BLaER1 (cell line): ENCODE data around the gene TH.

Source experiments
- H3K27ac ChIP-seq: shearing (Covaris generic); formaldehyde crosslinking; 2 replicates; pipeline ENCODE4 v1.8.1; 2022
- H3K27me3 ChIP-seq: shearing (Covaris generic); formaldehyde crosslinking; 2 replicates; pipeline ENCODE4 v1.8.1; 2022
- H3K36me3 ChIP-seq: shearing (Covaris generic); formaldehyde crosslinking; 2 replicates; pipeline ENCODE4 v1.8.1; 2022
- H3K4me1 ChIP-seq: shearing (Covaris generic); formaldehyde crosslinking; 2 replicates; pipeline ENCODE4 v1.8.1; 2022
- H3K4me2 ChIP-seq: shearing (Covaris generic); formaldehyde crosslinking; 2 replicates; pipeline ENCODE4 v1.8.1; 2022
- H3K4me3 ChIP-seq: shearing (Covaris generic); formaldehyde crosslinking; 2 replicates; pipeline ENCODE4 v1.8.1; 2022
- H3K9ac ChIP-seq: shearing (Covaris generic); formaldehyde crosslinking; 2 replicates; pipeline ENCODE4 v1.8.1; 2022
- H3K9me3 ChIP-seq: shearing (Covaris generic); formaldehyde crosslinking; 2 replicates; pipeline ENCODE4 v1.8.1; 2022
- H4K20me1 ChIP-seq: shearing (Covaris generic); formaldehyde crosslinking; 2 replicates; pipeline ENCODE4 v1.8.1; 2022
- Cebpa-rat ChIP-seq: shearing (Covaris generic); IDR thresholded peaks from 2 replicates; pipeline ENCODE4 v1.8.1; 2022

TH gene

GRCh38 chr11:2169626-2170570 lies 1.7 kb downstream of the TH start:
- H3K36me3 ChIP-seq: no peaks in the 10 kb centered on the region
- peak overlapping the region; percentile 37 for H3K4me2 ChIP-seq
- peaks cover 42% of the 10 kb centered on the region; the same call in 1 of the 2 replicates for H4K20me1 ChIP-seq
- H3K9ac ChIP-seq: no peak overlapping the region
- no peak overlapping the region for H3K4me3 ChIP-seq
- peaks cover 18% of the 10 kb centered on the region; the same call in 1 of the 2 replicates for H3K4me1 ChIP-seq
- no peaks in the 10 kb centered on the region for H3K9me3 ChIP-seq
- peaks cover 64% of the 10 kb centered on the region for H3K27me3 ChIP-seq
- no peak for TF ChIP-seq Cebpa-rat
- no peak overlapping the region for H3K27ac ChIP-seq

- Histone ChIP-seq H3K4me1 (peaks cover 21% of the 10 kb centered on the region; the same call in 1 of the 2 replicates), H4K20me1 (peaks cover 46% of the 10 kb centered on the region; the same call in 1 of the 2 replicates), H3K36me3 (no peaks in the 10 kb centered on the region), H3K9me3 (no peaks in the 10 kb centered on the region), H3K27me3 (peaks cover 69% of the 10 kb centered on the region), H3K4me2 (peak overlapping the region; percentile 37; the same call in 1 of the 2 replicates), H3K27ac (no peak overlapping the region), H3K9ac (no peak overlapping the region), H3K4me3 (no peak overlapping the region)
- TF ChIP-seq Cebpa-rat: no peak
These were observed 2.6 kb downstream of the TH start for GRCh38 chr11:2169005-2169378.

- Histone ChIP-seq H3K9ac (no peak overlapping the region), H3K27ac (no peak overlapping the region), H3K9me3 (no peaks in the 10 kb centered on the region), H3K4me3 (no peak overlapping the region), H3K4me1 (peaks cover 27% of the 10 kb centered on the region; the same call in 1 of the 2 replicates), H3K27me3 (peaks cover 71% of the 10 kb centered on the region), H3K36me3 (no peaks in the 10 kb centered on the region), H3K4me2 (no peak overlapping the region), H4K20me1 (peaks cover 52% of the 10 kb centered on the region; the same call in 1 of the 2 replicates)
- no peak for TF ChIP-seq Cebpa-rat
These were observed 3.2 kb downstream of the TH start for GRCh38 chr11:2168286-2169004.

GRCh38 chr11:2167141-2168045 lies 4.2 kb downstream of the TH start:
- no peak overlapping the region; the same call in 1 of the 2 replicates for H3K4me2 ChIP-seq

GRCh38 chr11:2166091-2166851 lies 5.3 kb downstream of the TH start:
- Histone ChIP-seq H3K27me3 (peaks cover 61% of the 10 kb centered on the region), H3K27ac (no peak overlapping the region), H3K4me1 (peaks cover 27% of the 10 kb centered on the region; the same call in 1 of the 2 replicates), H3K9ac (no peak overlapping the region), H3K36me3 (no peaks in the 10 kb centered on the region), H3K9me3 (no peaks in the 10 kb centered on the region), H3K4me2 (no peak overlapping the region; the same call in 1 of the 2 replicates), H3K4me3 (no peak overlapping the region), H4K20me1 (peaks cover 61% of the 10 kb centered on the region; the same call in 1 of the 2 replicates)
- TF ChIP-seq Cebpa-rat: no peak

More at GRCh38 chr11:2167141-2168045, 4.2 kb downstream of the TH start:
- H4K20me1 ChIP-seq: peaks cover 61% of the 10 kb centered on the region; the same call in 1 of the 2 replicates
- peaks cover 27% of the 10 kb centered on the region; the same call in 1 of the 2 replicates for H3K4me1 ChIP-seq
- no peaks in the 10 kb centered on the region for H3K9me3 ChIP-seq
- H3K9ac ChIP-seq: no peak overlapping the region
- H3K36me3 ChIP-seq: no peaks in the 10 kb centered on the region
- H3K27me3 ChIP-seq: peaks cover 71% of the 10 kb centered on the region
- no peak for TF ChIP-seq Cebpa-rat
- H3K27ac ChIP-seq: no peak overlapping the region
- H3K4me3 ChIP-seq: no peak overlapping the region

GRCh38 chr11:2165571-2165970 lies 6.0 kb downstream of the TH start:
- Histone ChIP-seq H4K20me1 (peaks cover 61% of the 10 kb centered on the region; the same call in 1 of the 2 replicates), H3K27ac (no peak overlapping the region), H3K27me3 (peaks cover 57% of the 10 kb centered on the region), H3K36me3 (no peaks in the 10 kb centered on the region), H3K4me1 (peaks cover 27% of the 10 kb centered on the region; the same call in 1 of the 2 replicates), H3K4me2 (peak overlapping the region; percentile 19; the same call in 1 of the 2 replicates), H3K9me3 (no peaks in the 10 kb centered on the region), H3K4me3 (no peak overlapping the region), H3K9ac (no peak overlapping the region)
- no peak for TF ChIP-seq Cebpa-rat

- H3K4me1 ChIP-seq: peaks cover 27% of the 10 kb centered on the region; the same call in 1 of the 2 replicates
- H4K20me1 ChIP-seq: peaks cover 61% of the 10 kb centered on the region; the same call in 1 of the 2 replicates
- no peaks in the 10 kb centered on the region for H3K36me3 ChIP-seq
- no peaks in the 10 kb centered on the region for H3K9me3 ChIP-seq
- peaks cover 51% of the 10 kb centered on the region for H3K27me3 ChIP-seq
- no peak overlapping the region for H3K27ac ChIP-seq
- no peak overlapping the region for H3K4me3 ChIP-seq
- H3K9ac ChIP-seq: no peak overlapping the region
- no peak for TF ChIP-seq Cebpa-rat
- peak overlapping the region; percentile 19; the same call in 1 of the 2 replicates for H3K4me2 ChIP-seq
These were observed 6.6 kb downstream of the TH start for GRCh38 chr11:2164861-2165555.

- no peak for TF ChIP-seq Cebpa-rat
These were observed 7.5 kb downstream of the TH start for GRCh38 chr11:2164081-2164480.

More at GRCh38 chr11:2164081-2164480, 7.5 kb downstream of the TH start:
- Histone ChIP-seq H4K20me1 (peaks cover 51% of the 10 kb centered on the region; the same call in 1 of the 2 replicates), H3K4me1 (peaks cover 17% of the 10 kb centered on the region; the same call in 1 of the 2 replicates), H3K27ac (no peak overlapping the region), H3K4me3 (no peak overlapping the region), H3K9ac (no peak overlapping the region), H3K27me3 (peaks cover 42% of the 10 kb centered on the region), H3K9me3 (no peaks in the 10 kb centered on the region), H3K4me2 (peak overlapping the region; percentile 3; the same call in 1 of the 2 replicates), H3K36me3 (no peaks in the 10 kb centered on the region)
